HG03432 (cell line): ENCODE measurements around the gene TOMM34.

Experiments used
- ATAC-seq: cut with Tn5 transposase; IDR thresholded peaks from one replicate; pipeline ENCODE4 v1.9.1; 2021; ENCODE audit warnings: mild to moderate bottlenecking, moderate library complexity; ENCODE audit not compliant: unreplicated experiment

TOMM34 gene

DNA sequence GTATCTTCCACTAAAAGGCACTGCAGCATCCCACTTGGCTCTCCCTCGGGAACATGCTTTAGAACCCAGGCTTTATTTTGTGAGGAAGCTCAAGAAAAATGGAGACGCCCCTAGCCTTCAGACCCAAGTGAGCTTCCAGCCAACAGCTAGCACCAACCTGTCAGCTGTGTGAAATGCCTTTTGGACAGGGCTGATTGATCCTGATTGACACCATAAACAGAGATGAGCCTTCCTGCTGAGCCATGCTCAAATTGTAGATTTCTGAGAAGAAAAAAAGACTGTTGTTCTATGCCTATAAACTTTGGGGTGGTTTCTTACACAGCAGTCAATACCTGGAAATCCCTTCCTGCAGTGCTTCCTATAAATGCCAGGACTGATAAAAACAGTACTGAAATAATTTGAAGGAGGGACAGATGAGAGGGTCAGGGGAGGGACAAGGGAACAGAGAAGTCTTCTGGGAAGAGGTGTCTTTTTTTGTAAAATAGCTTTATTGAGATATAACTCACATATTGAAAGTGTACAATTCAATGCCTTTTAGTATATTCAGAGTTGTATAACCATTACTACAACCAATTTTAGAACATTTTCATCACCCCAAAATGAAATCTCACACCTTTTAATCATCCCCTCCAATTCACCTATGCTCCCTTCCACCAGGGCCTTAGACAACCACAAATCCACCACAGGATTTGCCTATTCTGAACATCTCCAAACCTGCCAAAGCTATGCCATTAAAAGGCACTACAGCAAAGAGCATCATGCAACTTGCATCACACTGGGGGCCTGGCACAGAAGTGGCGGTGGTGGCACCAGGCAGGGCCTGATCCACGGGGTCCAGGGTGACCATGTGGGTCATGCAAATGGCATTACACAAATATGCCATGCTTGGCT, 3.4 kb upstream of the TOMM34 start:
- ATAC-seq: no peak

DNA sequence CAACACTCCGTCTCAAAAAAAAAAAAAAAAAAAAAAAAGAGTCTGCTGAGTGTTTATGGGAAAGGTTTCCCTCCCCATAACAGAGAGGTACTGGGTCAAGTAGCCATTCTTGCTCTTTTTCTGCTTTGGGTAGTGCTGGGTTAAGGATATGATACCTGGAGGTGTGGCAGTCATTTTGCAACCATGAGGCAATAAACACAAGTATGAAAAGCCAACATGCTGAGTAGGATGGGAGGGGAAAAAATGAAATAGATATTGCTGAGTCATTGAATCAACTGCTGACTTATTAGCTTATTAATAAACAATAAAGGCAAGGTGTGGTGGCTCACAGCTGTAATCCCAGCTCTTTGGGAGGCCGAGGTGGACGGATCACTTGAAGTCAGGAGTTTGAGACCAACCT, 2.3 kb upstream of the TOMM34 start:
- no peak for ATAC-seq

DNA sequence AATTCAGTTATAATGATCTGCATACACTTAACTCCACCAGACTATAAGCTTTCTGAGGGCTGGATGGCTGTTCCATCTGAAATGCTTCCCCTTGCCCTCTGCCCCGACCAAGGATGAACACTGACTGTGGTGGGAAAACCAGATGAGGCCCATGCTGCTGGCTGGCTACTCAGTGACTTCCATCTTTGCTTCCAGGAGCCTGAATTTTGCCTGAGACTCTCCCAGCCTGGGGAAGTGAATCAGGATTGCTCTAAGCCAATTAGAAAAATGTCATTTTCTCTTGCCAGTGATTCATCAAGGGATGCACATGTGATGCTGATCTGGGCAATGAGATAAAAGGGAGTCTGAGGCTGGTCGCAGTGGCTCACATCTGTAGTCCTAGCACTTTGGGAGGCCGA, 1.7 kb upstream of the TOMM34 start:
- no peak for ATAC-seq

GRCh38 chr20:44961011-44961869, 1.0 kb upstream of the TOMM34 start:
- no peak for ATAC-seq

DNA sequence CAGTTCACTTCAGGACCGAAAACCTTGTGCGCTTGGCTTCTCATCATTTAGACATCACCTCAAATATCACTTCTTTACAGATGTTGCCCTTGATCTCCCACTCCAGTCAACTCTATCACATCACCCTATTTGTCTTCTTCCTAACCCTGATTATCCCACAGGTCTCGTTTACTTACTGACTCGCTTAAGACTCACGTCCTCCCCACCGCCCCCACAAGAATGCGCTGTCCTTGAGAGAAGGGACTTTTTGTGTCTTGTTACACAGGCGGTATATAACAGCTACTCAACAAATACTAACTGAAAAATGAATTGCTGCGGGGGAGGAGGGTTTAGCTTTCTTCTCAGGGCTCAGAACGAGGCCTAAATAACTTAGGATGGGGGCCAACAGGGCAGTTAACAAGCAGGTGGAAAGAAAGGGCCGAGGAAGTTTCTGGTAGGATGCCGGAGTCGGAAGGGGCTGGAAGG, 527 bp downstream of the TOMM34 start:
- ATAC-seq: peak; percentile 17

GRCh38 chr20:44959082-44959637, 1.0 kb downstream of the TOMM34 start:
- no peak for ATAC-seq

- ATAC-seq: no peak
Observed at GRCh38 chr20:44958276-44958675, 1.9 kb downstream of the TOMM34 start.

GRCh38 chr20:44956410-44956809, 3.8 kb downstream of the TOMM34 start:
- no peak for ATAC-seq

- ATAC-seq: no peak
Observed at GRCh38 chr20:44955270-44955669, 4.9 kb downstream of the TOMM34 start.

- ATAC-seq: no peak
Observed at GRCh38 chr20:44954211-44954610, 6.0 kb downstream of the TOMM34 start.

- ATAC-seq: no peak
Observed at GRCh38 chr20:44952731-44953130, 7.5 kb downstream of the TOMM34 start.

DNA sequence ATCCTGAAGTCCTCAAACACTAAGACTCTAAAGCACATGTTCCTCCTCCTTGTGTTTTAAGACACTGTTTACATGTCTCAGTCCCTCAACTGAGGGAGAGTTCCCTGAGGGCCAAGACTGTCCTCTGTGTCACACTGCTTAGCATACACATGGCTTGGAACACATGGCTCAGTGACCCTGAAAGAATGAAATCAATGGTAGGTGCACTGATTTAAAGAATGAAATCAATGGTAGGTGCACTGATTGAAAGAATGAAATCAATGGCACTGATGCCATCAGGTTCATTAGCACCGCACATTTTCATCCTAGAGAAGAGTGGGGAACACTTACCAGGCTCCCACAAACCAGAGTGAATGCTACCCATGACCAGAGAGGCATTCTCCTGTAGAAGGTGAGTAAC, 9.8 kb downstream of the TOMM34 start:
- no peak for ATAC-seq

DNA sequence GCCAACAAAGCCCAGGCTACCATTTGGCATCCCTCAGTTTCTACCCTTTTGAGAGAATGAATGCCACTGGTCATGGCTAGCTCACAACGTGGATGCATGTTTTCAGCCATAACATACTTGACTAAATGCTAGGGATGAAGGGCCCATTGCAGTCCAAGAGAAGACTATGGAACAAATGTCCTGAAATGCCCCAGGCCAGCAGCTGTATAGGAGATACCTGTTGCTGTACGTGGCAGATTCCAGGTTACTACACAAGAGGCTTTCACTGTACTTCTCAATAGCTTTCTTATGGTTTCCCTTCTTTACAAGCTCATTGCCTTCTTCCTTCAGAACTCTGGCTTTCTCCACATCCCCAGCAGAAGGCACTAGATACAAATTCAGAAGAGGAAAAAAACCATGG, 11.7 kb downstream of the TOMM34 start:
- no peak for ATAC-seq

DNA sequence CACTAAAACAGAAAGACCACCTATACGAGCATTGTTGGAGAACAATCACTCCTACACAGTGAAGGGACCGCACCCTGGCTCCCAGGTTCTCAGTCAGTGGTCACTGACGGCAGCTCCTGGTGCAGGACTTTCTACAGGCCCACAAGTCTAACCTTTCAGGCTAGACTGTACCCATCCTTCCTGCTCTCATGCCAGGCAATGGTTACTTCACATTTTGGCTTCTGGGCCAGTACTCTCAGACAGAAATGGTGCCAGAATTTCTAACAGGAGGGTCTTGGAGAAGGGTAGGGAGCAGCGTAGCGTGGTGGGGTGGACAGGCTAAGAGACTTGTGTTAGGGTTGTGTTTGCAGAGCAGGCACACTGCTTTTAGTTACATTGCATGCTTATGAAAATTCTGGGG, 12.1 kb downstream of the TOMM34 start:
- no peak for ATAC-seq

GRCh38 chr20:44946271-44946852, 13.8 kb downstream of the TOMM34 start:
- no peak for ATAC-seq

- ATAC-seq: no peak
Observed at GRCh38 chr20:44945261-44945660, 14.9 kb downstream of the TOMM34 start.

GRCh38 chr20:44943828-44944227, 16.4 kb downstream of the TOMM34 start:
- ATAC-seq: no peak

GRCh38 chr20:44942264-44942973, 17.8 kb downstream of the TOMM34 start:
- no peak for ATAC-seq

- no peak for ATAC-seq
Observed at GRCh38 chr20:44941120-44941691, 19.0 kb downstream of the TOMM34 start.

GRCh38 chr20:44938637-44939036, 21.6 kb downstream of the TOMM34 start:
- ATAC-seq: no peak
